NCI-H2107 treated with DMSO at 0.1 percent for 48 hours (cell line): ENCODE results near the gene SLC41A3.

Experiments used
- DNase-seq: peaks from one replicate; lab custom pipeline; 2025; ENCODE audit not compliant: unreplicated experiment; lab: John Stamatoyannopoulos, UW

The SLC41A3 gene

GRCh38 chr3:126121074-126121473, 37.1 kb upstream of the SLC41A3 start:
- DNase-seq: no peak

GRCh38 chr3:126119976-126120375, 36.1 kb upstream of the SLC41A3 start:
- DNase-seq: no peak

- DNase-seq: no peak
Measured at GRCh38 chr3:126119008-126119675, 35.2 kb upstream of the SLC41A3 start.

- DNase-seq: no peak
Measured at GRCh38 chr3:126118591-126118990, 34.7 kb upstream of the SLC41A3 start.

- no peak for DNase-seq
Measured at GRCh38 chr3:126117786-126118185, 33.9 kb upstream of the SLC41A3 start.

- DNase-seq: no peak
Measured at GRCh38 chr3:126117212-126117611, 33.3 kb upstream of the SLC41A3 start.

- no peak for DNase-seq
Measured at GRCh38 chr3:126116526-126116925, 32.6 kb upstream of the SLC41A3 start.

- DNase-seq: no peak
Measured at GRCh38 chr3:126114443-126115386, 30.8 kb upstream of the SLC41A3 start.

- DNase-seq: no peak
Measured at GRCh38 chr3:126113733-126114442, 30.0 kb upstream of the SLC41A3 start.

GRCh38 chr3:126113238-126113555, 29.3 kb upstream of the SLC41A3 start:
- no peak for DNase-seq

- DNase-seq: no peak
Measured at GRCh38 chr3:126112531-126113237, 28.8 kb upstream of the SLC41A3 start.

GRCh38 chr3:126111566-126112475, 27.9 kb upstream of the SLC41A3 start:
- DNase-seq: no peak

- no peak for DNase-seq
Measured at GRCh38 chr3:126111126-126111551, 27.2 kb upstream of the SLC41A3 start.

GRCh38 chr3:126110431-126111125, 26.7 kb upstream of the SLC41A3 start:
- DNase-seq: no peak

GRCh38 chr3:126109880-126110235, 25.9 kb upstream of the SLC41A3 start:
- no peak for DNase-seq

GRCh38 chr3:126109146-126109879, 25.4 kb upstream of the SLC41A3 start:
- DNase-seq: no peak

GRCh38 chr3:126108676-126109050, 24.7 kb upstream of the SLC41A3 start:
- DNase-seq: no peak

GRCh38 chr3:126107957-126108675, 24.2 kb upstream of the SLC41A3 start:
- DNase-seq: no peak
